Ascending aorta (tissue), 2 donors: Measurements from ENCODE around the gene EPHB6. TPM values are rescaled to one million over a fixed set of nuclear protein-coding genes. Genes with fewer than 3 reads are reported as not detected.

Experiments
- DNase-seq, 2 donors: peaks; one replicate each; pipeline ENCODE4 v3.0.0-alpha.2; 2019; ENCODE audit warnings: low spot score in 2 of 2
- H3K27ac ChIP-seq, 2 donors: fragments of 200-600 bp; sonication (generic); one replicate each; pipeline ENCODE4 v1.5.1; 2016 to 2017; ENCODE audit warnings: mild to moderate bottlenecking in 1 of 2
- H3K27me3 ChIP-seq: fragments of 200-600 bp; sonication (generic); one replicate; pipeline ENCODE4 v1.5.1; 2017
- H3K36me3 ChIP-seq, 2 donors: fragments of 200-600 bp; sonication (generic); one replicate each; pipeline ENCODE4 v1.5.1; 2016
- H3K4me1 ChIP-seq, 2 donors: fragments of 200-600 bp; sonication (generic); one replicate each; pipeline ENCODE4 v1.5.1; 2016 to 2017; ENCODE audit warnings: mild to moderate bottlenecking in 1 of 2
- H3K4me3 ChIP-seq, 2 donors: fragments of 200-600 bp; sonication (generic); one replicate each; pipeline ENCODE4 v1.5.1; 2016 to 2017; ENCODE audit warnings: mild to moderate bottlenecking in 1 of 2
- H3K9me3 ChIP-seq, 2 donors: fragments of 200-600 bp; sonication (generic); one replicate each; pipeline ENCODE4 v1.5.1; 2016
- intact Hi-C: fragments of 100-400 bp; cut with DNase I; formaldehyde crosslinking; loops from one replicate; pipeline ENCODE4 v1.15.1; 2023
- total RNA-seq: library from RNA; depleted of rRNA; stranded (reverse); fragments of >200 nt; gene quantifications from one replicate; pipeline ENCODE4 v1.1.0, GENCODE V29; 2016
- TF ChIP-seq, protein P1 (sequence below), 3 experiments: fragments of 200-600 bp in 2 of 3; fragments of 450-650 bp in 1 of 3; sonication (generic) in 2 of 3; IDR thresholded peaks; one replicate each; pipeline ENCODE4 v1.5.1; 2016 to 2019; ENCODE audit warnings: antibody characterized with exemption in 3 of 3, mild to moderate bottlenecking in 1 of 3, moderate library complexity in 1 of 3

EPHB6 gene
- total RNA-seq, 1 donor from 2014 or later = 13.1 TPM

DNA sequence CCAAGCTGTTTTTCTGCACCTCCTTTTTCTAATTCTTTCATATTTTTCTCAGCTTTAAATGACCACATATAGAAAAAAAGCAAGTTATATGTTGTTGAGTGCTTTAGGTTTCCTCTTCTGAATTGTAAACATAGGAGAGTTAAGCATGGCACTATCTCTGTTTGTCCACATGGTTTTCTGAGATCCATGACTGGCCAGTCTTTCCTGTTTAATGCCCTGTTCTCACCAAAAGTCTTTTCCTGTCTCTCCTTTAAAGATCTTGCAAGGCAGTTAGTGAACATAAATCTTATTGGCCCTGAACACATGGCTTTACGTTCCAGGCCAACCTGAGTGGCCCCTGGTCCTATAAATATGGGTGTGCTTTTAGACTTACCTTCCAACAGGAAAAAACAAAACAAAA lies 59.2 kb downstream of the EPHB6 start:
- H3K36me3 ChIP-seq = no peaks in the 10 kb centered on the region
- no peak for DNase-seq
- TF ChIP-seq, protein P1, sequence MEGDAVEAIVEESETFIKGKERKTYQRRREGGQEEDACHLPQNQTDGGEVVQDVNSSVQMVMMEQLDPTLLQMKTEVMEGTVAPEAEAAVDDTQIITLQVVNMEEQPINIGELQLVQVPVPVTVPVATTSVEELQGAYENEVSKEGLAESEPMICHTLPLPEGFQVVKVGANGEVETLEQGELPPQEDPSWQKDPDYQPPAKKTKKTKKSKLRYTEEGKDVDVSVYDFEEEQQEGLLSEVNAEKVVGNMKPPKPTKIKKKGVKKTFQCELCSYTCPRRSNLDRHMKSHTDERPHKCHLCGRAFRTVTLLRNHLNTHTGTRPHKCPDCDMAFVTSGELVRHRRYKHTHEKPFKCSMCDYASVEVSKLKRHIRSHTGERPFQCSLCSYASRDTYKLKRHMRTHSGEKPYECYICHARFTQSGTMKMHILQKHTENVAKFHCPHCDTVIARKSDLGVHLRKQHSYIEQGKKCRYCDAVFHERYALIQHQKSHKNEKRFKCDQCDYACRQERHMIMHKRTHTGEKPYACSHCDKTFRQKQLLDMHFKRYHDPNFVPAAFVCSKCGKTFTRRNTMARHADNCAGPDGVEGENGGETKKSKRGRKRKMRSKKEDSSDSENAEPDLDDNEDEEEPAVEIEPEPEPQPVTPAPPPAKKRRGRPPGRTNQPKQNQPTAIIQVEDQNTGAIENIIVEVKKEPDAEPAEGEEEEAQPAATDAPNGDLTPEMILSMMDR (IDR thresholded peaks at IDR 0.05) = no peak
- H3K27ac ChIP-seq = no peak overlapping the region
- no peak overlapping the region for H3K4me3 ChIP-seq
- intact Hi-C loops = no loop called here
- H3K27me3 ChIP-seq = no peaks in the 10 kb centered on the region
- no peaks in the 10 kb centered on the region for H3K9me3 ChIP-seq
- H3K4me1 ChIP-seq = no peaks in the 10 kb centered on the region

DNA sequence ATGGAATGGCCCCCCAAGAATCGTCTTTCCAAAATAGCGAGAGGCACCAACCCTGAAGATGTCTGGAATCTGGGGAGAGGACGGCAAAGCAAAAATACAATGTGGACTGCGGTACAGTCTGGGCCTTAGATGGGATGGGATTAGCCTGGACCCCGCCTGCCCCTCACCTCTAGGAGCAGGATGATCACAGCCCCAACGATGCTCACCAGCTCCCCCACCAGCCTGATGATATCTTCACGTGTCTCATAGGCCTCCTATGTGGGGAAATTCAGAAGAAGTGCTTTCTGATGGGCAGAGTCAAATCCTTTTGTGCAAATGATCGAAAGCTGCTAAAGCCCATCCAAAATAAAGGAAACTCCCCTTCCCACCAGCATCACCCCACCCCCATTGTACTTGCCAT lies 60.4 kb downstream of the EPHB6 start:
- Histone ChIP-seq H3K4me3 (no peak overlapping the region), H3K4me1 (no peaks in the 10 kb centered on the region), H3K27me3 (no peaks in the 10 kb centered on the region), H3K27ac (no peak overlapping the region), H3K36me3 (no peaks in the 10 kb centered on the region), H3K9me3 (no peaks in the 10 kb centered on the region)
- TF ChIP-seq, protein P1 (IDR thresholded peaks at IDR 0.05) = no peak
- intact Hi-C loops = no loop called here
- DNase-seq = no peak

DNA sequence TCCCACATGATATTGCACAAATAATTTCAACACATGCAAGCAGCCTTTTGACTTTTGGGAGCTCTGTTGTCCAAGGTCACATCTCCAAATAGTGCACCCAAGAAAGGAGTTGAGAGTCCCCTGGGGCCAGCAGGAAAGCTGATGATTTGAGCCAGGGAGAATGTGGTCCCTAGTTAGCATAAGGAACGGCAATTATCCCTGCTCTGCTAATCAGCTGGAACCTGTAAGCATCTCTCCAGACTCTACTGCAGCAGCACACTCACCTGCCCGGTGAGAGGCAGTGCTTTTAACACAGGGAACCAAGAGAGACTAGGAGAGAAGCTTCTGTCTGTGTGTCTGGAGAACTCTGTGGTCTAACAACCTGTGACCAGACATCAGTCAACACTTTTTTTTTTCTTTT lies 61.6 kb downstream of the EPHB6 start:
- H3K4me3 ChIP-seq = no peak overlapping the region
- intact Hi-C loops = no loop called here
- H3K9me3 ChIP-seq = no peaks in the 10 kb centered on the region
- no peak for DNase-seq
- H3K36me3 ChIP-seq = no peaks in the 10 kb centered on the region
- no peak overlapping the region for H3K27ac ChIP-seq
- TF ChIP-seq, protein P1 (IDR thresholded peaks at IDR 0.05) = no peak
- H3K27me3 ChIP-seq = no peaks in the 10 kb centered on the region
- H3K4me1 ChIP-seq = no peaks in the 10 kb centered on the region

DNA sequence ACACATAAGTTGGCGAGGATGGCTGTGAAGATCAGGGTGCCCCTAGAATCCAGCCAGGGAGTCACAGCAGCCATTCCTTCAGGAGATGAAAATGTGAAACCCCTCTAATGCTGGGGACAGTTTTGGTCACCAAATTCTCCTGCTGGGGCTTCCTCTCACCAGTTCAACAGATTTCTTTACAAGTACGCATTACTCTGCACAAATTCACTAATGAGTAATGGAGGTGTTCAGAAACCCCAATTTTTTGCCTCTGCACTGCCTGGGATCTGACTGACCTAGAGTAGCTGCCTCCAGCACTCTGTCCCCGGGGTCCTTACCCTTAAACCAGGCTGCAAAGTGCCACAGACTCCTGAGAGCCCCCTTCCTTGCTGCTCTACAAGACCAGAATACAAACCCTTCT lies 62.6 kb downstream of the EPHB6 start:
- TF ChIP-seq, protein P1 (IDR thresholded peaks at IDR 0.05) = no peak
- Histone ChIP-seq H3K27me3 (no peaks in the 10 kb centered on the region), H3K4me3 (no peak overlapping the region), H3K9me3 (no peaks in the 10 kb centered on the region), H3K4me1 (no peaks in the 10 kb centered on the region), H3K27ac (no peak overlapping the region), H3K36me3 (no peaks in the 10 kb centered on the region)
- DNase-seq = no peak
- intact Hi-C loops = no loop called here

DNA sequence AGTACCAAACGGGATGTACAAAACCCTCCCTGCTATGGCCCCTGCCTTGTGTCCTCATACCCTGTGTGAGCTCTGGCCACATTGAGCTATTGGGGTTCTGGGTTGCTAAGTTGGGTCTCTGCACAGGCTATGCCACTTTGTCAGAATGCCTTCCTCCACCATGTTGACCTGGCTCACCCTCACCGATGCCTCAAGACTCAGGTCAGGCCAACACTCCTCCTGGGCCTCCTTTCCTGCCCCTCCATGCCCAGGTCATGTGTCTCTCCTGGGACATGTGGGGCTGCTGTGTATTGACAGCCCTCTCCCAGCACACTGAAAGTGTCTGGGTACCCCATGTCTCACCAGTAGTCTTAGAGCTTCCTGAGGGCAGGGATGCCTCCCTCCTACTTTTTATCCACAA lies 64.0 kb downstream of the EPHB6 start:
- intact Hi-C loops = no loop called here
- TF ChIP-seq, protein P1 (IDR thresholded peaks at IDR 0.05) = no peak

DNA sequence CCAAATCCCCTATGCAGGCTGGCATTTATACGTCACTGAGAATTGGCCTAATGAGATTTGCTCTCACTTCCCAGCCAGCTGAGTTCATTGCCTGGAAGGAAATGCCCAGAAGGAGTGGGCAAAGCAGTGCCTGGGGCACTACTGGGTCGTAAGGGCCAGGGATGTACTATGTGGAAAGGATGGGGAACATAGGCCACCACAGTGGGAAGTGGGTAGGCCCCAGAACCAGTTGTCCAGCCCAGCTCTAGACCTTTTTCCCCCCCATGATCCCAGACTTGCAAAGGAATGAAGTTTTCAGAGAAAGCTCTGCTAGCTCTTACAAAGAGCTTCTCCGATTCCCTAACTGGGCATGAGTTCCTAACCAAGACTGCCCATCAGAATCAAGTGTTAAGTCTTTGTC lies 64.8 kb downstream of the EPHB6 start:
- no peak overlapping the region for H3K27ac ChIP-seq
- no peaks in the 10 kb centered on the region for H3K9me3 ChIP-seq
- H3K27me3 ChIP-seq = no peaks in the 10 kb centered on the region
- no peaks in the 10 kb centered on the region for H3K4me1 ChIP-seq
- DNase-seq = no peak
- TF ChIP-seq, protein P1 (IDR thresholded peaks at IDR 0.05) = no peak
- intact Hi-C loops = no loop called here
- no peaks in the 10 kb centered on the region for H3K36me3 ChIP-seq
- no peak overlapping the region for H3K4me3 ChIP-seq

More for the DNA sequence above, 64.0 kb downstream of the EPHB6 start:
- Histone ChIP-seq H3K36me3 (no peaks in the 10 kb centered on the region), H3K27ac (no peak overlapping the region), H3K4me1 (no peaks in the 10 kb centered on the region), H3K4me3 (no peak overlapping the region), H3K9me3 (no peaks in the 10 kb centered on the region), H3K27me3 (no peaks in the 10 kb centered on the region)
- DNase-seq = no peak
